Measurements from ENCODE around the gene CCDC102A. TPM values are rescaled to one million over a fixed set of nuclear protein-coding genes. Genes with fewer than 3 reads are reported as not detected.

The CCDC102A gene
- total and polyA plus RNA-seq, 2 of the 13 experiments (the other 11 are each of a cell fraction or from before 2014, with no cell fraction given), result 2.1 to 2.8 TPM

GRCh38 chr16:57504001-57504400, 32.4 kb downstream of the CCDC102A start (continued):
- TF ChIP-seq PCBP1 (IDR thresholded peaks at IDR 0.05; ENCODE audit: borderline replicate concordance, low read depth, low read length), result no peak

- in situ Hi-C loops (cut with HindIII; ENCODE audit: extremely low pct_ligation_motif_present, low pct_unique_long_range_greater_than_20kb) (no loop called here), intact Hi-C loops (cut with micrococcal nuclease; ENCODE audit: unreplicated experiment) (no loop called here)
- Histone ChIP-seq H3K27me3 (ENCODE audit: control insufficient read depth in 1 of 2, insufficient read depth in 2 of 2, low read length in 2 of 2) (peaks cover 10 to 53% of the 10 kb centered on the region in 2 experiments; a peak in 4 of 5 replicates), H3K79me2 (ENCODE audit: insufficient read depth, low read length) (no peaks in the 10 kb centered on the region), H3K4me3 (replicated peaks in 1 of 3; ENCODE audit: insufficient read depth in 1 of 3, low read depth in 2 of 3, low read length in 3 of 3) (no peak overlapping the region), H3K4me1 (ENCODE audit: insufficient read depth, low read length) (peaks cover 31% of the 10 kb centered on the region), H3K36me3 (replicated peaks in 1 of 2; ENCODE audit: control insufficient read depth in 1 of 2, insufficient read depth in 2 of 2, low read length in 2 of 2) (no peaks in the 10 kb centered on the region), H3K9ac (ENCODE audit: insufficient read depth, low read depth, low read length) (no peak overlapping the region), H3K4me2 (ENCODE audit: low read depth, low read length) (no peak overlapping the region), H4K20me1 (ENCODE audit: insufficient read depth, low read length) (no peaks in the 10 kb centered on the region), H3K27ac (ENCODE audit: extremely low read length, insufficient read depth, low read length) (no peak overlapping the region), H3K9me3 (ENCODE audit: low read length) (no peaks in the 10 kb centered on the region), H2AFZ (ENCODE audit: low read length) (no peak overlapping the region)
- TF ChIP-seq ZNF687 (CRISPR knock-in tag; IDR thresholded peaks at IDR 0.05) (peak; percentile 19; the same call in 1 of the 2 replicates), ZBTB21 (CRISPR knock-in tag; IDR thresholded peaks at IDR 0.05) (no peak)
- 45% methylated on average over 8 of the region's 15 CpGs for WGBS (ENCODE audit: low lambda C conversion rate)
- ChIA-PET POLR2A (interaction anchor here (1.1 kb wide), 1 partner anchor 32 kb away, joined by 3 read pairs; no protein-coding TSS in a partner anchor), CTCF (ENCODE audit: low intra/inter-chr PET ratio, low total read pairs) (no interaction called here)
- no TSS peak for BruUV-seq (replicated peaks)
- ATAC-seq (peak; percentile 28; the same call in 2 of the 3 replicates), FAIRE-seq (no peak), DNase-seq (ENCODE audit: low spot score) (no peak)
These were observed 33.0 kb downstream of the CCDC102A start for GRCh38 chr16:57503366-57503765.

All from HepG2 (cell line).